Stimulated activated CD8-positive, alpha-beta memory T cell treated with anti-CD3 and anti-CD28 coated beads, Interleukin-7, amount 100 ng/mL, for 1 hour (primary cell): ENCODE measurements around the gene ADCY2.

Source experiments
- DNase-seq, 2 donors: peaks; one replicate each; pipeline ENCODE4 v3.0.0-alpha.2; 2020; ENCODE audit warnings: low read depth in 2 of 2

ADCY2 gene

DNA sequence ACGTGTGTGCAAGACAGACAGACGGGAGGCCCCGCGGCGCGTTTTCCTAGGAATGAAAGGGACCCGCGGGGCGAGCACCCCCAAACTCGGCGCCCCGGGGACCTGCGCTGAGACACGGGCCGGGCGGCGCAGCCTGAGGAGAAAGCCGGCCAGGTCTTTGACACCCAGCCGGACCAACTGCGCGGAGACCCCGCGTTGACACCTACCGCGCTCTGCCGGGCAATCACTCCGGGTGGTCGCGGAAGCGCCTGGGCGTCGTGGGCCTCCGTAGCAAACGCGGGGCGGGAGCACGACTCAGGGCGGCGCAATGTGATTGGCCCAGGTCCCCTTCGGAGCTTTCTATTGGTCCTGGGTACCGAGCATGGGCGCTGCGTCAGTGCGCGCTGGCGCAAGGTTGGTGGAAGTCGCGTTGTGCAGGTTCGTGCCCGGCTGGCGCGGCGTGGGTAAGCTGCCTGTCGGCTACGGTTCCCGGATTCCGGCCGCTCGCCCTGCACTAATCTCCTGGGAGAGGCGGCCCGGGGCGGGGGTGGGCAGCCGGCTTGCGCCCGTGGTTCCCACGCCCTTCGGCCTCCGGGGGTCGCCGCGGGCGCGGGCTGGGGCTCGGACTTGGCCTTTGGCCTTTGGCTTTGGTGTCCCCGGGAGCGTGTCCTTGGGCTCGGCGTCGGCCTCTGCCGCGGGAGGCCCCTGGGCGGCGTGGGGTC lies 473.0 kb downstream of the ADCY2 start, which contains the start of the genes FASTKD3 and MTRR:
Gene FASTKD3 (minus strand): TSS at position 259 of the 701 bp plus-strand sequence. CDS start 948 bp downstream, outside the sequence.
Gene MTRR (plus strand): TSS at position 376 of the 701 bp plus-strand sequence. CDS start 1,647 bp downstream, outside the sequence.
- DNase-seq = peak; percentile 76 to 84

DNA sequence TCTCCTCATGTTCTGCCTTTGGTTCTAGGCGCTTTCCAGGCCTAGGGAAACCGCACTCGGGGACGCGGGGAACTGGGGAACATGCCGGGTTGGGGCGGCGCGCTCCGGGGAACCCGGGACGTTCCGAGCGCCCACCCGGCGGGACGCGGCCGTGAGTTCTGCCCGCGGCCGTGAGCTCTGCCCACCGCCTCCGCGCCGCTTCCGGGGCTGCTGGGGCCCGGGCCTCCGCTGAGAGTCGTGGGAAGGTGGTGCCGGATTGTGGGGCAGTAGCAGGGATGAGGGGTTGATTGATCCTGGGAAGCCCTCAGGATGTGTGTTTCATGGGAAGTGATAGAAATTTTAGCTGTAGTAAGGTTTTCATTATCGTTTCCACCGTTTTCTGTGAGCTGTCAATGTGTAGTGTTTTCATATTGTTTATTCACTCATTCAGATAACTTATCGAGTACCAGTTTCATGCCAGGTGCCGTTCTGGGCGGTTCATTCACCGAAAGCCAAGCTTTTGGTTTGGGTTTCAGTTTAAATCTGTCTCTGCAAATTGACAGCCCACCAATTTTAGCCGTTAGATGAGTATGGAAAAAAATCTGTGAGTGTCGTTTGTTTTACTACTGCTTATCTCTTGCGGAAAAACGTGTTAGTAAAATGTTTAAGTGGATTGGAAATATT lies 473.7 kb downstream of the ADCY2 start:
- DNase-seq = no peak

DNA sequence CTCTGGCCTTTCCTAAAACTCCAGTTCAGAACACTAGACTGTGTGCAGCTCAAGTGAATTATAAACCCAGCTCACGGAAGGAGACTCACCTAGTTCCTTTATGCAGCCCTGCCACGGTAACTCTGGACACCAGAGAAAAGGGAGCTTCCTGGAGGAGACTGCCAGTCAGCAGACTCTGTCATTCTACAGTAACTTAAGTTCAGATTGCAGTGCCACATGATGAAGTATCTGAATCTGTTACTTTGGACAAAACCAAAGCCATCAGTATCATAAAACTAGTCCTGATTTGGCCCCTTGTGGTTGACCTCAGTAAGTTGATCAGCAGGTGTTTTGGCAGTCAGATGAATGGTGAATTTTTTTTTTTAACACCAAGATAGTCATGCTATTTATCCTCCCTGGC lies 475.7 kb downstream of the ADCY2 start:
- no peak for DNase-seq

DNA sequence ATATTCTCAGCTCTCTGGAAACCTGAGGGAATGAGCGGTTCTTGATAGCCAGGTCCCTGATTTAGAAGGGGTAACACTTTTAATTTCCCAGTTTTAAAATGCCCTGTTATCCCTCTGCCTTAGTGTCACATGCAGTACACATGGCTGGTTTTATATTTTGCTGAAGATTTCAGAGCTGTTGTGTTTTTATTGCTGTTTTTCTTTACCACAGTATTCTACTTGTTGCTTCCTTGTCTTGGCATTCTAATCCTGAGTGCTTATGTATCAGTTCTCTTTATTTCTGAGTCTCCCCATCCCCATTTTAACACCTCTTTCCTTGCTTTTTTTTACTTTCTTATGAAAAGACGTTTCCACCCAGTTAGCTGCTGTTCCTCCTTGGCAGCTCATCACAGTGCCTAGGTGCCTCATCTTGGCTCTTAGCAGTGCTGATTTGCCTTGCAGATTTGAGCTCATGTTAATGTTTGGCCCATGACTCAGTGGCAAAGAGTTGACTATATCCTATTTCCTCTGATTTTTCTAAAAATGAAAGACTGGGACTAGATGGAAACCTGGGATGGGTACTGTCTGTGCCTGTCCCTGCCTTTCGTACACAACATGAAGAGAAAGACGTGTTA lies 476.7 kb downstream of the ADCY2 start:
- no peak for DNase-seq

DNA sequence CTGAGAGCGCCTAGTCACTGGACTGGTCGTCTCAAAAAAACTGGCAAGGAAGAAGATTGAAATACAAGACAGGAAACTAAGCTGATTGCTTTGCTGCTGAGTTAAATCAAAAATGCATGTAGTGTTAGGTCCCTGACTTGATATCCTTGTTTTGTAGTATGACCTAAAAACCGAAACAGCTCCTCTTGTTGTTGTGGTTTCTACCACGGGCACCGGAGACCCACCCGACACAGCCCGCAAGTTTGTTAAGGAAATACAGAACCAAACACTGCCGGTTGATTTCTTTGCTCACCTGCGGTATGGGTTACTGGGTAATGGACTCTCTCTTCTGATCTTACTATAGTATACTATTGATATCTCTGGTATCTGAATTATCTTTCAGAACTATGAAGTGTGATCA lies 477.3 kb downstream of the ADCY2 start:
- no peak for DNase-seq

DNA sequence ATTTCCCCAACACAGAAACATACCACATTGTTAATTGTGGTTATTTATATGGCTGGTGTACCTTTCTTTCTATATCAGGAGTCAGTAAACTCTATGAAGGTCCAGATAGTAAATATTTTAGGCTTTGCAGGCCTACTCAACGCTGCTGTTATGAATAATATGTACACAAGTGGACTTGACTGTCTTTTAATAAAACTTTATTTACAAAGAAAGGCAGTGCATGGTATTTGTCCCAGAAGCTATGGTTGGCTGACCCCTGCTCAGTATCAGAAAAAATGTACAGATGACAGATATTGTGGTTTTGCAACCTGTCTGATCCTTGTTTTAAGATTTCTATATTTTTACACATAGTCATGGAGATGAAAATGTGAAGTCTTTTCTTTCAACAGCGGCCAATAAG lies 478.7 kb downstream of the ADCY2 start:
- no peak for DNase-seq

DNA sequence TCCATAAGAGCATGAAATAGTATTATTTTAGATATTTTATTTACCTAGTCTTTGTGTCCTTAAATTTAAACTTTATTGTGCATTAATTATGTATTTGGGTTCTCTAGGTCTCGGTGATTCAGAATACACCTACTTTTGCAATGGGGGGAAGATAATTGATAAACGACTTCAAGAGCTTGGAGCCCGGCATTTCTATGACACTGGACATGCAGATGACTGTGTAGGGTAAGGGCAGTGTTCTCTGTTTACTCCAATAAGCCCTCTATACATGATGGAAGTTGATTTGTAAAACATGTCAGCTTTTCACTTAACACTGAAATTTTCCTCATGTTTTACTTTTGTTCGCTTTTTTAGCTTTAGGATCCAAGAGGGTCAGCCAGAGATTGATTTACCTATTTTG lies 479.2 kb downstream of the ADCY2 start:
- DNase-seq = no peak

DNA sequence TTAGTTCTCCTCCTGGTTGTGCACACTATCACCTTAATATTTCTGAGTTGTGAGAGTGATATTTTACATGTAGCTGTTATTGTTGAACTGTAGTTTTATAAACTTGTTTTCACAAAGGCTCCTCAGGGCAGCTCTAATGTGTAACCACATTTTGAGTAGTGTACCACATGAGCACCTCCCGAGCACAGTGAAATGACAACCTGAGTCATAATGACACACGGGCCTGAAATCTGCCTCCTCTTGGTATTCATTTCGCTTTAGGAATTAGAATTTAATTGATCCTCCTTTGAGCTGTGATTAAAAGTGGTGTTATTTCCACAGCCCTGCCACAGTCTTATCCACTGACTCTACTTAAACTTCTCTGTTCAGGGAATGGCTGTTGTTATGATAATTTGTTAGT lies 480.9 kb downstream of the ADCY2 start:
- no peak for DNase-seq

DNA sequence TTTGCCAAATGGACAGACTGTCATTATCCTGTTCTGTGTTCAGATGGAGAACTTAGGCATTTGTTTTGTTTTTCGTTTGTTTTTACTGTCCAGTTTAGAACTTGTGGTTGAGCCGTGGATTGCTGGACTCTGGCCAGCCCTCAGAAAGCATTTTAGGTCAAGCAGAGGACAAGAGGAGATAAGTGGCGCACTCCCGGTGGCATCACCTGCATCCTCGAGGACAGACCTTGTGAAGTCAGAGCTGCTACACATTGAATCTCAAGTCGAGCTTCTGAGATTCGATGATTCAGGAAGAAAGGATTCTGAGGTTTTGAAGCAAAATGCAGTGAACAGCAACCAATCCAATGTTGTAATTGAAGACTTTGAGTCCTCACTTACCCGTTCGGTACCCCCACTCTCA lies 481.9 kb downstream of the ADCY2 start:
- DNase-seq = no peak

DNA sequence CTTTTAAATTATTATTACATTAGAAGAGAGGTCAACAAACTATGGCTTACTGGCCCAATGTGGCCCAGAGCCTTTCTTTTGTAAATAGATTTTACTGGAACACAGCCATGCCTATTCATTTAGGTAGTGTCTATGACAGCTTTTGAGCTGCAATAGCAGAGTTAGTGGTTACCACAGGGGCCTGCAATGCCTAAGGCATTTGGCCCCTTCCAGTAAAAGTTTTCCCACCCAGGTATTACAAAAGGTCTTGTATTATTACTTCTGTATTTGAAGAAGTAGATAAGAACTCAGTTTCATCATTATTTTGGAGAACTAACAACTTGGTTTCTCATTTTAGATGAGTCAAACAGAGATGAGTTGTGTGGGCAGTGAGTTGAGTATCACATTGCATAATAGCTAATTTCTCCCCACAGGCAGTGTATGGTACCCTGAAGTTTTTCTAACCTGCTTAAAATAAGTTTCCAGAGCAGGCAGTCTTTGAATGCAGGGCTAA lies 482.5 kb downstream of the ADCY2 start:
- no peak for DNase-seq
